HG03097 (cell line): ENCODE data around the gene GPR153.
"Not testable (repeated sequence)": the region's sequence is repeated elsewhere in the genome, so short reads cannot be mapped to it uniquely, and the experiment has no call there.

Source experiments
- ATAC-seq: cut with Tn5 transposase; IDR thresholded peaks from one replicate; pipeline ENCODE4 v1.9.1; 2021; ENCODE audit not compliant: unreplicated experiment, low FRiP score

The GPR153 gene

DNA sequence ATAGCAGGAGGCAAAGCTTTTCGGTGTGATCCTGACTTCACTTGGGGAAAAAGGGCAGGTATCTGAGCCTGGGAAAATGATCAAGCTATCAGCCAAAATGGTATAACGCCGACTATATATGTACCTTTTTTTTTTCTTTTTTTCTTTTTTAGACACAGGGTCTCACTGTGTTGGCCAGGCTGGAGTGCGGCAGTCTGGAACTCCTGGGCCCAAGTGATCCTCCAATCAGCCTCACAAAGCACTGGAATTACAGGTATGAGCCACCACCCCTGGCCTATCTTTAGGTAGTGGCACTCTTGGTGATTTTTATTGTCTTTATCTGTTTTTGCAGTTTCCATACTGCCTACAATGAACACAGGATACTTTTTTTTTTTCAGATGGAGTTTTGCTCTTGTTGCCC, 23.8 kb downstream of the GPR153 start:
- ATAC-seq, result no peak

DNA sequence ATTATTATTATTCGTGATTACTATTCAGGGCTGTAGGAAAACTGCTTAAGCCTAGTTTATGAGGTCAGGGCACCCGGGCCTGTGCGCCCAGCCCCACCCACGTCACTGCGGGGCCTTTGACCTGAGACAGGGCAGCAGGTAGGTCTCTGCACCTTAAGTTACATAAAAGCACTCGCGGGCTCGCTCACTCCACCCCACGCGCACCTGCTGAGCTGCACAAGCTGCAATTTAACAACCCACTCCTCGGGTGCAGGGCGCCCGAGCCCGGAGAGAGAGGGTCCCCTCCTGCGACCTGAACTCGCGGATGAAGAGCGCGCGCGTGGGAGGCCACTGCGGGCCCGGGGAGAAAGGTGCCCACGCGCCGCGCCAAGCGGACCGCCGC, 25.6 kb downstream of the GPR153 start:
- peak; percentile 15 for ATAC-seq

DNA sequence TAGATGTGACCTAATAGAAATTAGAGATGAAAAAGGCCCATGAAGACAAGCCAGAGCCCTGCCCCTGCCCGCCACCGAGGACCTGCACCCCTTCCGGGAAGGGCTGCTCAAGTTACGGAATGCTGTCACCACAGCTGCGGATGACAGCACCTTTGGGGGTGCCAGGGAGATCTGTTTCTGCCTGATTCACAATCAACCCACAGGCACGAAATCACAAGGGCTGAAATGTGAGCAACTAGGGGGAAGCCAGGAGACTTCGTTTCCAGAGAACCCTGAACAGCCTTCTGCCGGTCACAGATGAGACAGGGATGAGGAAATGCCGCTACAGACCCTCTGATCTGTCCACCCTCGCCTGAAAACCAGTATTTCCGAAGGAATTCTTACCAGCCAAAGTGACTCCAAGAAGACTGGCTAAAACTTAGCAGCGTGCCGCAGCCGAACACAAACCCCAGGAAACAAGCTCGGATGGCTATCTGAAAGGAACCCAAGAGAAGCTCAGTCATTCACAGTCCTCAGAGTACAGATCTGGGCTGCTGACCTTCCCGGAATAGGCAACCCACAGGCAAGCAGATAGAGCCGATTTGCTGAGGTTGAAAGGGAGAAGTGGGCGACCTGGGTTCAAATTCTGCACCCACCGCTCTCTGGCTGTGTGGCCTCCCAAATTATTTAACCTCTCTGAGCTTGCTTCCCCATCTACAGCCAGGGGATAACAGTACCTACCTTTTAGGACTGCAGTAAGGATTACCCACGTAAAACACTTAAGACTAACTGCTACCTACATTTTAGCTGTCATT, 26.2 kb downstream of the GPR153 start:
- ATAC-seq, result no peak

DNA sequence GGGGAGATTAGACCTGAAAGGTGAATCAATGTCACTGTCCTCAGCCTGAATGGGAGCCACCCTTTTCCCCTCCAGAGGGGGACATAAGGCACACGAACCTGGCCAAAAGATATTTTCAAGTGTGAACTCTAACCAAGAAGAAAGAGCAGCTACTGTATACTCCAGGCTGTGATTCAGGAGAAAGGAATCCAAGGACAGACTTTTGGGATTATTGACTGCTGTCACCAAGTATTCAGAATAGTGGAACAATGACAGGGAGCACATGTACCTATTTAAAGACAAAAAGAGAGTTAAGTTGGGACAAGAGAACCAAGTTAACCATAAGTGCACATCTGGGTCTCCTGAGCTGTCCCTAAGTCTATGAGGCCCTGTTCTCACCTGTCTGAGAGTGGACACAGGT, 27.5 kb downstream of the GPR153 start:
- ATAC-seq, result no peak

DNA sequence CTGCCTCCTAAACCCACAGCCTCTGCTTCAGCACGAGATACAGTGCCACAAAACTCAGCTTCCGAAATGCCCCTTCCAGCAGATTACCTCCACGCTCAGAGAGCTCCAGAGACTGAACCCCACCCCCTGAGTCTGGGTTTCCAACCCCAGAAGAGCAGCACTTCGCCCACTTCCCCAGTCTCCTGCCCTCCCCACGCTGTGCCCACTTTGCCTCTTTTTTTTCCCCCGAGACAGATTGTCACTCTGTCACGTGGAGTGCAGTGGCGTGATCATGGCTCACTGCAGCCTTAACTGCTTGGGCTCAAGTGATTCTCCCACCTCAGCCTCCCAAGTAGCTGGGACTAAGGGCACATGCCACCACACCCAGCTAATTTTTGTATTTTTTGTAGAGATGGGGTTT, 35.2 kb downstream of the GPR153 start:
- no peak for ATAC-seq

DNA sequence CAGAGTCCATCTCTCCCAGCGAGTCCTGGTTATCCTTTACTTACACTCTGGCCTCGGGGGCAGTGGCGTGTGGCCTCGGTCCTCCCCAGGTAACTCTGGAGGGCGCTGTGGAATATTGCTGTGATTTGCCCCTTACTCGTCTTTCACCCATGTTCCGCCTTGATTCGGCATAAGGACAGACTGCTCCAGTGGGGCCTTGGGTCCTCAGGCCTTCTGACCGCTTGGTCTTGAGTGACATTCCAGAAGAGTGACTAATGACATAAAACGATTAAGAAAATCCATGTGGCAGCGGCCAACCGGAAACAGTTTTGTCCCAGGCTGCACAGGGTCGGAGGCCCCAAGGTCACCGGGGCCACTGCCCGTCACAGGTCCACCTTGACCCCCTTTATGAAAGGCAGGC, 36.2 kb downstream of the GPR153 start:
- ATAC-seq, result no peak

DNA sequence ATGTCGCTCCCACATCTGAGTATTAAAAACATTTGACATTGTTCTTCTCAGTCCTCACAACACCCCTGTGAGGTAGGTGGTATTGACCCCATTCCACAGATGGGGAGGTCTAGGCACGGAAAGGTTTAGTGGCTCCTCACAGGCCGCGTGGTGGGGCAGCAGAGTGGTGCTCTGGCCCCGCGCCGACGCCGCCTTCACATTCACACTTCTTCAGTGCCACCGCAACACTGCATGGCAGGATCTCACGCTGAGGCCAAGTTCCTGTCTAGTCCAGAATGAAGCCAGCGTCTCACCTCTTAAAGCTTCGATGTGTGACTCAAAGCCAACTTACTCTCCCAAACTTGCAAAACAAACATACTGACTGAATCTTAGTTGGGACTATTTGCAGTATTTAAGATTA, 37.3 kb downstream of the GPR153 start:
- ATAC-seq, result no peak

DNA sequence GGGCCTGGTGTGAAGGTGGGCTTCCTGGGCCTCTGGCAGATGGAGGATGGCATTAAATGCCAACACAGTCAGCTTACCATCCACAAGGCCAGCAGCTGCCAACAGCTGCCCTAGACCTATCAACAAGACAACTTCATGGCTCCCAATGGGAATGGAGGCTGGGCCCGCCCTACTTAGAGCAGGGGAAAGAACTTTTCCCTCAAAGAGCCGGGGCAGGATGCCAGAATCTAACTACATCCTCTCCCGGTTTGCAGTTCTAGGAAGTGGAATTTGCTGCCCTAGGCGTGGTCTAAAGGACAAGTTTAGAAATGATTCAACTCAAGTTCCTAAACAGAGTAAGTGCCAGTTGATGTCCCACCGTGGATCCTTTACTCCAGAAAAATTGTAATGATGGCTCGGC, 38.3 kb downstream of the GPR153 start:
- ATAC-seq, result no peak

DNA sequence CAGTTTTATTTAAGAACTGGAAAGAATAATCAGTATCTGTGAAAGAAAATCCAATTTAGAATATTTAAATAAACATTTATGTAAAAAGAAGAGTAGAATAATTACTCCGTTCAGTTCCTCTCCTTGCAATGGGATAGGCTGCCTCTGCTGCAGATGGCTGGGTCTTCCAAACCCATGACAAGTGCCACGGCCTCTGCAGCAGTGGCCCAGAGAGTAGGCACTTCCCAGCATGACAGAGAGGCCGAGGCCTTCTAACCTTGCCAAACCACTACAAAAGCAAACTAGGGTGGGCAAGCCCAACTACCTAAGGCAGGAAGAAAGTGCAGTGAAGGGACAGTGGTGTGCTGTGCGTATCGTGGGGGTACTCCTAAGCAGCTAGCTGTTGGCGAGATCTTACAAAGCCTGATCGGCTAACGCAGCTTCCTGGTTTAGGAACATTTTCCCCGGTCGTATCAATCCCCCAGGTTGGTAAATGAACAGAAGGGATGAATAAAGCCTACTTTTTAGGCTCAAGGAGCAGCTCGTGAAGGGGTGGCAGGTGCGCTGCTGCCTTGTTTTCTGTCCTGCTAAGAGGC, 39.6 kb downstream of the GPR153 start:
- ATAC-seq, result no peak

DNA sequence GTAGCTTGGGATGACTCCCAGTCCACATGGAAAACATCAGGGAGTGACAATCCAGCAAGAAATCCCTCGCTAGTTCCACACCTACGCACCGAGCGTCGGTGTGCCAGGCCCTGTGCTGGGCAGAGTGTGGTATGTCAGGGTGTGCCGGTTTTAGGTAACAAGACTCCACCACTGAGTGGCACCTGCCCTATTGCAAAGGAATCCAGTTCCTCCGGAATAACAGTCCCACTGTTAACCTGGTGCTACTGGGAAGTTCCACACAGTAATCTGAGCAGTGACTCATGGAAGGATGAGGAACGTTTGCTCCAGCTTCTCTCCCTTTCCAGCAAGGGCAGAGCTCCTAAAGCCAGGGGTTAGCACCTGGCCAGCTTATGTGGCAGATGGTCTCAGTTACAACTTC, 40.7 kb downstream of the GPR153 start:
- ATAC-seq, result no peak

DNA sequence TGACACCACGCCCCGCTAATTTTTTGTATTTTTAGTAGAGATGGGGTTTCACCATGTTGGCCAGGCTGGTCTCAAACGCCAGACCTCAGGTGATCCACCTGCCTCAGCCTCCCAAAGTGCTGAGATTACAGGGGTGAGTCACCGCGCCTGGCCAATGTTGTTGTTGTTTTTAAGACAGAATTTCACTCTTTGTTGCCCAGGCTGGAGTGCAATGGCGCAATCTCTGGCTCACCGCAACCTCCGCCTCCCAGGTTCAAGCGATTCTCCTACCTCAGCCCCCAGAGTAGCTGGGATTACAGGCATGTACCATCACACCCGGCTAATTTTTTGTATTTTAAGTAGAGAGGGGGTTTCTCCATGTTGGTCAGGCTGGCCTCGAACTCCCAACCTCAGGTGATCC, 41.3 kb downstream of the GPR153 start:
- not testable (repeated sequence) for ATAC-seq

DNA sequence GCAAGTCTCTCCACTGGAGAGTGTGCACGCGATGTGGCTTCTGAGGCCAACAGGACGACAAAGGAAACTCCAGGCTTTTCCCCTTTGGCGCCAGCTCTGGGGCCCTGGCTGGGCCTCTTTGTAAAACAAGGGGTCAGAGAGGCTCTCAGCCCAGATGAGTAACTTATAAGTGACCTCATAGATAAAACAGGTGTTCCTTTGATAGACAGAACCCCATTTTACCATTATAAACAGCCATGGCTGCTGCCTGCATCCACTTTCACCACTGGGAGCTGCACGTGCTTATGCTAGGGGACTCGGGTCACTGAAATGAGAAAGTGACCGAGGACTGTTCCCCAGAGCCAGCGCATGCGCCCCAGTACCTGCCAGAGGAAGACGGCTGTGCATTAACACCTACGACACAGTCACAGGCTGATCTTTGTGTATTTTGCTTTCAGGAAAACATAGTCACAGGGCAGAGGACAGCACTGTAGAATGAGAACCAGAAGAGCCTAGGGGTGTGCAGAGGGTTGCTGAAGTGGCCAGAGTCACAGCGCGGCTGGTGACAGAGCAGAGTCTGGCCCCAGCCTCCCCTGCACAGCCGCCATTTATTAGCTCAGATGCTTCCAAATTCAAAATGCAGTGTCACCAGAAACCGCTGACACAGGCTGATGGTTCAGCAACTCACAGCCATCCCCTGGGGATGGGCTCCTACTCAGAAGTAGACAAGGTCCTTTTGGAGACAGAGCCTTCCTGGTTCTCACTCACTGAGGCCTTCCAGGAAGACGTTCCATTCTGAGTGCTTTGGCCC, 42.3 kb downstream of the GPR153 start:
- no peak for ATAC-seq

DNA sequence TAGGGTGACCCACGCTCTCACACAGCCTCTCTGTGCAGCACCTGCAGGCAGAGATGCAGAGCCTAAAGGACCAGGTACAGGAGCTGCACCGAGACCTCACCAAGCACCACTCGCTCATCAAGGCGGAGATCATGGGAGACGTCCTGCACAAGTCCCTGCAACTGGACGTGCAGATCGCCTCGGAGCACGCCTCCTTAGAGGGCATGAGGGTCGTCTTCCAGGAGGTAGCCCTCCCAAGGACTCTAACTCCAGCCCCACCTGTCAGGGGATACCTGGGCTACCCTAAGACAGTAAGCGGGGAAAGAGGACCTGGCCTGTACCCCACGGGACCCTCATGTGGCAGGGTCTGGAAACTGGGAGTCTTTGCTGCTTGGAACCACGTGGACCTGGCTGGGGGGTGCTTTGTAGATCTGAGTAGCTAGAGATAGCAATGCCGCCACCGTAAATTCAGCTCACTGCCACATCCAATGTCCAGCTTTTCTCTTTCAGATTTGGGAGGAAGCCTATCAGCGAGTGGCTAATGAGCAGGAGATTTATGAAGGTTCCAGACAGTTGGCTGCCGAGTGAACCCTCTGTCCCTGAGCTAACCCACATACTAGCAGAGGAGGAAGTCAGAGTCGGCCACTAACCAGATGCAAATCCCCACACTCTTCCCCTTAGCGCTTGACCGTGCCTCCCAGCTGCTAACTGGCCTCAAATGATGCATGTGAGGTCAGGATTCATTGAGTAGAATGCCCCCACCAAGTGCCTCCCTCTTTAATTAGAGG, 48.5 kb downstream of the GPR153 start:
- ATAC-seq, result no peak

DNA sequence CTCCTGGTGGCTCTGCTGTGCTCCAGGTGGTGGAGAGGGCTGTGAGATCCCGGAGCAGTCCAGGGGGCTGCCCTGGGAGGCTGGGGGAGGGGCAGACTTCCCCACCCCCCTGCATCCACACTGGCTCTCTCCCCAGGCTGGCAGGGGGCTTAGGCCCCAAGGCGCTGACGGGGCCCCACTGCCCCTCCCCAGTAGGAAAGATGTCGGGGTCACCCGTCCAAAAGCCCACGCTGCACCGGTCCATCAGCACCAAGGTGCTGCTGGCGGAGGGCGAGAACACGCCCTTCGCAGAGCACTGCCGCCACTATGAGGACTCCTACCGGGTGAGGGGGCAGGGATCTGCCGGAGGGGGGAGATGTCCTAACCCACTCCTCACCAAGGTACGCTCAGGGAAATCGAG, 49.2 kb downstream of the GPR153 start:
- no peak for ATAC-seq

DNA sequence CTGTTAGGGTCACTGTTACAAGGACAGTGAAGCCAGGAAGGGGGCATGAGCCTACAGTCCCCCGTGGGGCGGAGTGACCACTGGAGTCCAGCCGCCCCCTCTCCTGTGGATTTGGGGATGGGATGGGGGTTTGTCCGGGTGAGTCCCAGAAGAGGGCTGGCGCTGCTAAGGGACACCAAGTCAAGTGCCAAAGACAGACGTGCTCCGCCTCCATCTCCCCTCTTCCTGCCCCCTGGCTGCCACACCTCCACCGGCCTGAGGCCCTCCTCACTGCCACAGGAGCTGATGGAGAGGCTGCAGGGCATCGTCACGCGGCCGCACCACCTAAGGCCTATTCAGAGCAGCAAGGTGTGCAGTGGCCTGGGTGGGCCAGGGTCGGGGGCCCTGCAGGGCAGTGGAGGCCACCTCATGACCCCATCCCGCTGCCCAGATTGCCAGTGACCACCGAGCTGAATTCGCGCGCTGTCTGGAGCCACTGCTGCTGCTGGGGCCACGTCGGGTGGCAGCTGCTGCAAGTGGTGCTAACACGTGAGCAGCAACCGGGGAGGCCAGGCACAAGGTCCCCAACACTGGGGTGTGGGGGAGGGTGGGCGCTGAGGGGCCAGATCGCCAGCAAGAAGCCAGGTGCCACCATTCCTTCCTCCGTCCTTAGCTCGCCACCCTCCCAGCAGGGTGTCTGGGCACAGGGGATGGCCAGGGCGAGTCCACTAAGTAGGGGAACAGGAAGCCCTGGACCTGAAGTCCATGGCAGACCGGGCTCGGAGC, 50.1 kb downstream of the GPR153 start:
- ATAC-seq, result no peak

DNA sequence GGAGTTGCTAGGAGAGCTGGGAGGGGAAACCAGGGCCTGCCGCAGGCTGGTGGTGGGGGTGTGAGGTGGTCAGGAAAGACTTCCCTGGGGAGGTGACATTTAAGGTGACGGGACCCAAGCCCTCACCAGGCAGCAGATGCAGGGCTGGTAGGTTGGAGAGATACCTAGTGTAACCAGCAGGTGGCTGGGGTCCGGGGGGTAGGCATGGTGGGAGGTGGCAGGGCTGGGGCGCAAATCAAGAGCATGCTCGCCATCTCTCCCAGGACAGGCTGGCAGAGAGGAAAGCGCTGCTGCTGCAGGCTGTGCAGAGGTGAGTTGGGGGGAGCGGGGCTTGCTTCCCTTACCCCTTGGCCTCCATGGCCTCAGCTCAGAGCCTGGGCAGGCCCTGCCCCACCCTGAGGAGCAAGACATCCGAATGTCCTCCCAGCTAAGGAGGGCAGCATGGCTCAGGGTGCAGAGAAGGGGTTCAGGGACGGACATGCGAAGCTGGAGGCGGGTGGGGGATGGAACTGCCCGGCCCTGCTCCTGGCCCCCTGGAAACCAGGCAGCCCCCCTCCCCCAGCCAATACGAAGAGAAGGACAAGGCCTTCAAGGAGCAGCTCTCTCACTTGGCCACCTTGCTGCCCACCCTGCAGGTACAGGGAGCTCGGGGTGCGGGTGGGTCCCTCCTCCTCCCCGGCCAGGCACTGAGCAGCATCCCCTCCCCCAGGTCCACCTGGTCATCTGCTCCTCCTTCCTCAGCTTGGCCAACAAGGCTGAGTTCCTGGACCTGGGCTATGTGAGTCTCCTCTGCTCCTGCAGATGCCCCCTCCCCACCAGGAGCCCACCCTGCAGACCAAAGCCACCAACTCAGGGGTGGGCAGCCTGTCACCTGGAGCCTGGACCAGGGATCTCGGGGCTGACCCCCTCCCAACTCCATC, 51.0 kb downstream of the GPR153 start:
- ATAC-seq, result no peak

DNA sequence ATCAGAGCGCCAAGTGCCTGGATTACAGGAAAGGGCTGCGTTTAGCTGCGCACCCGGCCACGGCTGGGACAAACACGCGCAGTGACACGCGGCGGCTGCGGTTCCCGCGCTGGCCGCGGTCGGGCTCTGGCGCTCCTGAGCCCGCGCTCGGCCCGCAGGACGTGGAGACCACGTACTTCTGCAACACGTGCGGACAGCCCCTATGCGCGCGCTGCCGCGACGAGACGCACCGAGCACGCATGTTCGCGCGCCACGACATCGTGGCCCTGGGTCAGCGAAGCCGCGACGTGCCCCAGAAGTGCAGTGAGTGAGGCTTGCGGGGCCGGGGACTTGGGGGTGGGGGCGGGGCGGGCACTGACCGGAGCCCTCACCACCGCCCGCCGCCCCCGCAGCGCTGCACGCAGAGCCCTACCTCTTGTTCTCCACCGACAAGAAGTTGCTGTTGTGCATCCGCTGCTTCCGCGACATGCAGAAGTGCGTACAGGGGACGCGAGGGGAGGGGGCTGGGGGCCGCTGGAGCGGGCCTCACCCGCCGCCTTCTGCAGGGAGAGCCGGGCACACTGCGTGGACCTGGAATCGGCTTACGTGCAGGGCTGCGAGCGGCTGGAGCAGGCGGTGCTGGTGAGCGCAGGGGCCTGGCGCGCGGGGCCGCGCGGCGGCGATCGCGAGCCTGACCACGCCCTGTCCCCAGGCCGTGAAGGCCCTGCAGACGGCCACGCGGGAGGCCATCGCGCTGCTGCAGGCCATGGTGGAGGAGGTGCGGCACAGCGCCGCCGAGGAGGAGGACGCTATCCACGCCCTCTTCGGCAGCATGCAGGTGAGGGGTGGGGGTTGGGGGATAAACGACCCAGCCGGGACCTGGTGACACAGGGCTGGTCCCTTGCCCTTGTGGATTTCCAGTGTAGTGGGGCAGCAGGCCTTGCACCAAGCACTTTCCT, 51.9 kb downstream of the GPR153 start:
- no peak for ATAC-seq

DNA sequence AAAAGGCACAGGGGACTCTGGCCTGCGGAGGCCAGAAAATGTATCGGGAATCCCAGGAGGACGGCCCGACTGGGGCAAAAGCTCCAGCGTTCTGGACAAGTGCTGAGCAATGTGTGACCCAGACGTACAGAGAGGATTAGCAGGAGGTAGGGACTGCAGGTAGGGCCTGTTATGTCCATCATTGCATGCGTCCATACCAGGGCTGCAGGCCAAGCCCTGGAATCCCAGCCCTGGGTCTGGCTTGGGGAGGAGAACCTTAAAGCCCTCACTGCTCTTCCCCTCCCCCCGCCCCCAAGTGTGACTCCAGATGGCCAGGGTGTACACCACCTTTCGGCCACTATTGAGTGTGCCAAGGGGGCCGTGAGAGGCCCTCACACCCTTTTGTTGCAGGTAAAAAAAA, 53.0 kb downstream of the GPR153 start:
- ATAC-seq, result no peak
